ENCODE data around the gene ELF2.
"Not testable (repeated sequence)": the region's sequence is repeated elsewhere in the genome, so short reads cannot be mapped to it uniquely, and the experiment has no call there.

ELF2 gene

GRCh38 chr4:139077567-139078355 lies 99.3 kb downstream of the ELF2 start:
- DNase-seq (ENCODE audit: low spot score), result no peak

GRCh38 chr4:139076016-139076744 lies 100.8 kb downstream of the ELF2 start:
- DNase-seq (ENCODE audit: low spot score), result no peak

GRCh38 chr4:139060591-139060990 lies 116.4 kb downstream of the ELF2 start:
- no peak for DNase-seq (ENCODE audit: low spot score)

GRCh38 chr4:139059026-139059425 lies 118.0 kb downstream of the ELF2 start:
- not testable (repeated sequence) for DNase-seq (ENCODE audit: low spot score)

GRCh38 chr4:139054791-139055505 lies 122.1 kb downstream of the ELF2 start:
- DNase-seq (ENCODE audit: low spot score), result no peak

- no peak for DNase-seq (ENCODE audit: low spot score)
These were observed 123.1 kb downstream of the ELF2 start for GRCh38 chr4:139053909-139054308.

GRCh38 chr4:139050446-139050845 lies 126.6 kb downstream of the ELF2 start:
- DNase-seq (ENCODE audit: low spot score), result no peak

GRCh38 chr4:139048026-139048425 lies 129.0 kb downstream of the ELF2 start:
- no peak for DNase-seq (ENCODE audit: low spot score)

GRCh38 chr4:139044291-139044690 lies 132.7 kb downstream of the ELF2 start:
- no peak for DNase-seq (ENCODE audit: low spot score)

GRCh38 chr4:139042981-139043460 lies 134.0 kb downstream of the ELF2 start:
- DNase-seq (ENCODE audit: low spot score), result no peak

GRCh38 chr4:139038874-139039443 lies 138.1 kb downstream of the ELF2 start:
- no peak for DNase-seq (ENCODE audit: low spot score)

- DNase-seq (ENCODE audit: low spot score), result no peak
These were observed 140.1 kb downstream of the ELF2 start for GRCh38 chr4:139036885-139037284.

- DNase-seq (ENCODE audit: low spot score), result no peak
These were observed 141.4 kb downstream of the ELF2 start for GRCh38 chr4:139035650-139036049.

GRCh38 chr4:139030614-139031235 lies 146.3 kb downstream of the ELF2 start:
- DNase-seq (ENCODE audit: low spot score), result peak; percentile 85

GRCh38 chr4:139029866-139030363 lies 147.1 kb downstream of the ELF2 start:
- DNase-seq (ENCODE audit: low spot score), result not testable (repeated sequence)

- peak; percentile 83 for DNase-seq (ENCODE audit: low spot score)
These were observed 148.8 kb downstream of the ELF2 start for GRCh38 chr4:139028191-139028661.

GRCh38 chr4:139027776-139028175 lies 149.2 kb downstream of the ELF2 start:
- no peak for DNase-seq (ENCODE audit: low spot score)

- no peak for DNase-seq (ENCODE audit: low spot score)
These were observed 151.2 kb downstream of the ELF2 start for GRCh38 chr4:139025841-139026240.

- DNase-seq (ENCODE audit: low spot score), result no peak
These were observed 152.3 kb downstream of the ELF2 start for GRCh38 chr4:139024686-139025085.

GRCh38 chr4:139022835-139023234 lies 154.2 kb downstream of the ELF2 start:
- no peak for DNase-seq (ENCODE audit: low spot score)

GRCh38 chr4:139021071-139021470 lies 155.9 kb downstream of the ELF2 start:
- not testable (repeated sequence) for DNase-seq (ENCODE audit: low spot score)
